Tibial nerve (tissue), 3 donors: Measurements from ENCODE around the gene RGS16.

Experiments used
- POLR2A ChIP-seq, 2 donors: fragments of 450-650 bp; IDR thresholded peaks; one replicate each; pipeline ENCODE4 v1.6.1; 2017; ENCODE audit warnings: antibody characterized with exemption in 2 of 2, mild to moderate bottlenecking in 2 of 2, moderate library complexity in 2 of 2
- TF ChIP-seq, protein P1 (sequence below), 5 experiments: fragments of 200-600 bp in 3 of 5; fragments of 450-650 bp in 2 of 5; sonication (generic) in 3 of 5; IDR thresholded peaks; one replicate each; pipeline ENCODE4 v1.5.1; 2016 to 2019; ENCODE audit warnings: antibody characterized with exemption in 5 of 5, mild to moderate bottlenecking in 3 of 5, moderate library complexity in 2 of 5

DNA sequence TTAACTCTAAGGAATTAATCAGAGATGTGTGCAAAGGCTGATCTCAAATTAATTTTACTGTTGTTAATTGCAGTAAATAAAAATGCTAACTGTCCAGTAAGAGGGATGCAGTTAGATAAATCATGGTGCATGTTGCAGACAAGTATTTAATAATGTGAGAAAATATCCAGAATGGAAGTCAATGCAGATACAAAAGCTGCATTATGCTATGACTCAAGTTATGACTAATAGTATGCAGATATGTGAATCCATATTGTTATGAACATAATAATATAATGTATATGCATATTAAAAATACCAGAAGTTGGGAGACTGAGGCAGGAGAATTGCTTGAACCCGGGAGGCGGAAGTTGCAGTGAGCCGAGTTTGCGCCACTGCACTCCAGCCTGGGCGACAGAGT lies 36.6 kb downstream of the RGS16 start:
- no peak for TF ChIP-seq POLR2A (IDR thresholded peaks at IDR 0.05)
- TF ChIP-seq, protein P1, sequence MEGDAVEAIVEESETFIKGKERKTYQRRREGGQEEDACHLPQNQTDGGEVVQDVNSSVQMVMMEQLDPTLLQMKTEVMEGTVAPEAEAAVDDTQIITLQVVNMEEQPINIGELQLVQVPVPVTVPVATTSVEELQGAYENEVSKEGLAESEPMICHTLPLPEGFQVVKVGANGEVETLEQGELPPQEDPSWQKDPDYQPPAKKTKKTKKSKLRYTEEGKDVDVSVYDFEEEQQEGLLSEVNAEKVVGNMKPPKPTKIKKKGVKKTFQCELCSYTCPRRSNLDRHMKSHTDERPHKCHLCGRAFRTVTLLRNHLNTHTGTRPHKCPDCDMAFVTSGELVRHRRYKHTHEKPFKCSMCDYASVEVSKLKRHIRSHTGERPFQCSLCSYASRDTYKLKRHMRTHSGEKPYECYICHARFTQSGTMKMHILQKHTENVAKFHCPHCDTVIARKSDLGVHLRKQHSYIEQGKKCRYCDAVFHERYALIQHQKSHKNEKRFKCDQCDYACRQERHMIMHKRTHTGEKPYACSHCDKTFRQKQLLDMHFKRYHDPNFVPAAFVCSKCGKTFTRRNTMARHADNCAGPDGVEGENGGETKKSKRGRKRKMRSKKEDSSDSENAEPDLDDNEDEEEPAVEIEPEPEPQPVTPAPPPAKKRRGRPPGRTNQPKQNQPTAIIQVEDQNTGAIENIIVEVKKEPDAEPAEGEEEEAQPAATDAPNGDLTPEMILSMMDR (IDR thresholded peaks at IDR 0.05): no peak
